Upper lobe of left lung (tissue), 4 donors: ENCODE measurements around the gene PLXNA4.

Experiments used
- POLR2A ChIP-seq, 4 donors: fragments of 450-650 bp; IDR thresholded peaks; one replicate each; pipeline ENCODE4 v1.5.1; 2016 to 2017; ENCODE audit warnings: antibody characterized with exemption in 4 of 4, mild to moderate bottlenecking in 2 of 4
- TF ChIP-seq, protein P1 (sequence below), 6 experiments: fragments of 450-650 bp in 4 of 6; fragments of 200-600 bp in 2 of 6; sonication (generic) in 2 of 6; IDR thresholded peaks; one replicate each; pipeline ENCODE4 v1.5.1; 2016 to 2019; ENCODE audit warnings: antibody characterized with exemption in 6 of 6

DNA sequence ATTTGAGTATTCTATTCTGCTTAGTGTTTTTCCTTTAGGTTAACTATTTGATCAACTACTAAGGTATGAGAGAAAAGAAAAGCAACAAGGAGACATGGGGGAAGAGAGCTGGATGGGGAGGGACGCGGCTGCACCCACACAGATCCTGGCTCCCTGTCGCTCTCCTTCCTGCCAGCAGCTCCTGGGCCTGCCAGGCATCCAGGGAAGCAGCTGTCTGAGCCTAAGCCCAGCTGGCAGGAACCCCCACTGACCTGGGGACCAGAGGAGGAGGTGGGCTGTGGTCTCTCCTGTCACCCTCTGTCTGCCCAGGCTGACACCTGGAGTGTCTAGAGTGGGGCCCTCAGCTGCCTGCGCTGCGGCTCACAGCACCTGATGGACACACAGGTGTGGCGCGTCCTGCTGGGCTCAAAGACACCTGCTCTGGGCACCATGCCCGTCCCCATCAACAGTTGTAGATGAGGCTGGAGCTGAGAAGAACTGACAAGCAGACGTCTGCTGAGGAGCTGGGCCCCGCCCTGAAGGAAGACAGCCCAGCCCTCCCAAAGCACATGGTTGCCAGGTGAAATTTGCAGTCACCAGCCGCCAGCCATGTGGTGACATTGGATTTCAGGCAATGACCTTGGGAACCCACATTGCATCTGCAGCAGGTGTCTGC lies 207.9 kb downstream of the PLXNA4 start:
- TF ChIP-seq, protein P1, sequence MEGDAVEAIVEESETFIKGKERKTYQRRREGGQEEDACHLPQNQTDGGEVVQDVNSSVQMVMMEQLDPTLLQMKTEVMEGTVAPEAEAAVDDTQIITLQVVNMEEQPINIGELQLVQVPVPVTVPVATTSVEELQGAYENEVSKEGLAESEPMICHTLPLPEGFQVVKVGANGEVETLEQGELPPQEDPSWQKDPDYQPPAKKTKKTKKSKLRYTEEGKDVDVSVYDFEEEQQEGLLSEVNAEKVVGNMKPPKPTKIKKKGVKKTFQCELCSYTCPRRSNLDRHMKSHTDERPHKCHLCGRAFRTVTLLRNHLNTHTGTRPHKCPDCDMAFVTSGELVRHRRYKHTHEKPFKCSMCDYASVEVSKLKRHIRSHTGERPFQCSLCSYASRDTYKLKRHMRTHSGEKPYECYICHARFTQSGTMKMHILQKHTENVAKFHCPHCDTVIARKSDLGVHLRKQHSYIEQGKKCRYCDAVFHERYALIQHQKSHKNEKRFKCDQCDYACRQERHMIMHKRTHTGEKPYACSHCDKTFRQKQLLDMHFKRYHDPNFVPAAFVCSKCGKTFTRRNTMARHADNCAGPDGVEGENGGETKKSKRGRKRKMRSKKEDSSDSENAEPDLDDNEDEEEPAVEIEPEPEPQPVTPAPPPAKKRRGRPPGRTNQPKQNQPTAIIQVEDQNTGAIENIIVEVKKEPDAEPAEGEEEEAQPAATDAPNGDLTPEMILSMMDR (IDR thresholded peaks at IDR 0.05): no peak
- no peak for TF ChIP-seq POLR2A (IDR thresholded peaks at IDR 0.05)
